HFFc6 (cell line): ENCODE data around the gene ZRANB1. TPM values are rescaled to one million over a fixed set of nuclear protein-coding genes. Genes with fewer than 3 reads are reported as not detected.

ENCODE experiments used
- DNase-seq: peaks from one replicate; pipeline ENCODE4 v3.0.0-alpha.2; 2018
- H3K27ac Mint-ChIP-seq: 2 replicates; pipeline ENCODE4 v1.8.0; 2020; ENCODE audit warnings: mild to moderate bottlenecking, mixed read lengths
- H3K27me3 Mint-ChIP-seq: 2 replicates; pipeline ENCODE4 v1.8.0; 2021; ENCODE audit warnings: mild to moderate bottlenecking, moderate library complexity, mixed read lengths; ENCODE audit not compliant: insufficient read depth
- H3K36me3 Mint-ChIP-seq: 2 replicates; pipeline ENCODE4 v1.8.0; 2021; ENCODE audit warnings: low read depth, mixed read lengths
- H3K4me1 Mint-ChIP-seq: 2 replicates; pipeline ENCODE4 v1.8.0; 2020; ENCODE audit warnings: low read depth, mixed read lengths
- H3K4me3 Mint-ChIP-seq: 2 replicates; pipeline ENCODE4 v1.8.0; 2020; ENCODE audit warnings: mild to moderate bottlenecking, moderate library complexity, mixed read lengths
- H3K9me3 Mint-ChIP-seq: 2 replicates; pipeline ENCODE4 v1.8.0; 2020; ENCODE audit warnings: mild to moderate bottlenecking, mixed read lengths
- total RNA-seq, 6 experiments: library from RNA; stranded (reverse); fragmentation: NEBNext Ultra II Directional; extraction: Animal tissue kit (Norgen Biotek cat#: 25700); gene quantifications; 2 replicates in 1 of 6; 3 replicates in 5 of 6; pipeline ENCODE4 v1.2.3, GENCODE V29; 2021
- TF ChIP-seq, protein P1 (sequence below): fragments of 200-600 bp; sonication (generic); IDR thresholded peaks from 2 replicates; pipeline ENCODE4 v1.5.0; 2021; ENCODE audit warnings: antibody characterized with exemption, mild to moderate bottlenecking

Gene ZRANB1
- total RNA-seq, 6 experiments from 2014 or later: 11.8 to 13.6 (median 12.6) TPM

DNA sequence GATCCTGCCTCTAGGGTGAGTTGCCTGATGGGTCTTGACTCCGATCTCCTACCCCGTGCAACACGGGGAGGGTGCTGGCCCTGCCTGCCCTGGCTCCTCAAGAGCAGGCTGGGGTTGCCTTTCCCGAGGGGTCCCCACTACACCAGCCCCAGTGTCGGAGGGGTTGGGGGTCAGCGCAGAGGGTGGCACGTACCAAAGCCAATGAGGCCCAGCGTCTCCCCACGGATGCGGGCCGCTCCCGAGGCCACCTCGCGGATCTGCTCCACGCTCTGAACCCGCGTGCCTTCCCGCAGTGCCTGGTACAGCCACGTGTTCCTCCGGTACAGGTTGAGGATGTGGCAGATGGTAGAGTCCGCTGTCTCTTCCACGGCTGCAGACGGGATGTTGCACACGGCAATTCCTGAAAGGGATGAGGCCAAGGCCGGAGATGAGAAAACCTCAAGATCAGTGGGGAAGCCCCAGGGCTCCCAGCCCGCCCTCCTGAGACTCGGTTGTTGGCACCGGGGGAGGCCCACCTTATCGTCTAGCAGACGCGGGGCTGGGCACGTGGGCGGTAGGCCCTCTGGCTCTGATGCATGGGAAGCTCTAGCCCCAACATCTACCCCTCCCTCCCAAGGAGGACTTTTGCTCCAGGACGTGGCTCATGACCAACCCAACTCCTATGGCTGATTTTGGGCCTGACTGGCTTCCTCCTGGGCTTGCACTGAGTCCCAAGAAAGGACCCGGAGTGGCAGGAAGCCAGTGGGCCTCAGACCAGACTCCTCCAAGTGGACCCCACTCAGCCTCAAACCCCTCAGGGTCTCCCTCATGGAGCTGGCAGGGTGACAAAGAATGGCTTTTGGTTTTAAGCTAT is 56.1 kb downstream of the ZRANB1 start:
- TF ChIP-seq, protein P1, sequence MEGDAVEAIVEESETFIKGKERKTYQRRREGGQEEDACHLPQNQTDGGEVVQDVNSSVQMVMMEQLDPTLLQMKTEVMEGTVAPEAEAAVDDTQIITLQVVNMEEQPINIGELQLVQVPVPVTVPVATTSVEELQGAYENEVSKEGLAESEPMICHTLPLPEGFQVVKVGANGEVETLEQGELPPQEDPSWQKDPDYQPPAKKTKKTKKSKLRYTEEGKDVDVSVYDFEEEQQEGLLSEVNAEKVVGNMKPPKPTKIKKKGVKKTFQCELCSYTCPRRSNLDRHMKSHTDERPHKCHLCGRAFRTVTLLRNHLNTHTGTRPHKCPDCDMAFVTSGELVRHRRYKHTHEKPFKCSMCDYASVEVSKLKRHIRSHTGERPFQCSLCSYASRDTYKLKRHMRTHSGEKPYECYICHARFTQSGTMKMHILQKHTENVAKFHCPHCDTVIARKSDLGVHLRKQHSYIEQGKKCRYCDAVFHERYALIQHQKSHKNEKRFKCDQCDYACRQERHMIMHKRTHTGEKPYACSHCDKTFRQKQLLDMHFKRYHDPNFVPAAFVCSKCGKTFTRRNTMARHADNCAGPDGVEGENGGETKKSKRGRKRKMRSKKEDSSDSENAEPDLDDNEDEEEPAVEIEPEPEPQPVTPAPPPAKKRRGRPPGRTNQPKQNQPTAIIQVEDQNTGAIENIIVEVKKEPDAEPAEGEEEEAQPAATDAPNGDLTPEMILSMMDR: no peak
- Mint-ChIP-seq H3K9me3 (no peaks in the 10 kb centered on the region), H3K4me1 (peaks cover 19% of the 10 kb centered on the region; the same call in 1 of the 2 replicates), H3K36me3 (peaks cover 23% of the 10 kb centered on the region; the same call in 1 of the 2 replicates), H3K27me3 (peaks cover 21% of the 10 kb centered on the region), H3K27ac (peak overlapping the region; percentile 8), H3K4me3 (no peak overlapping the region)
- DNase-seq: no peak

DNA sequence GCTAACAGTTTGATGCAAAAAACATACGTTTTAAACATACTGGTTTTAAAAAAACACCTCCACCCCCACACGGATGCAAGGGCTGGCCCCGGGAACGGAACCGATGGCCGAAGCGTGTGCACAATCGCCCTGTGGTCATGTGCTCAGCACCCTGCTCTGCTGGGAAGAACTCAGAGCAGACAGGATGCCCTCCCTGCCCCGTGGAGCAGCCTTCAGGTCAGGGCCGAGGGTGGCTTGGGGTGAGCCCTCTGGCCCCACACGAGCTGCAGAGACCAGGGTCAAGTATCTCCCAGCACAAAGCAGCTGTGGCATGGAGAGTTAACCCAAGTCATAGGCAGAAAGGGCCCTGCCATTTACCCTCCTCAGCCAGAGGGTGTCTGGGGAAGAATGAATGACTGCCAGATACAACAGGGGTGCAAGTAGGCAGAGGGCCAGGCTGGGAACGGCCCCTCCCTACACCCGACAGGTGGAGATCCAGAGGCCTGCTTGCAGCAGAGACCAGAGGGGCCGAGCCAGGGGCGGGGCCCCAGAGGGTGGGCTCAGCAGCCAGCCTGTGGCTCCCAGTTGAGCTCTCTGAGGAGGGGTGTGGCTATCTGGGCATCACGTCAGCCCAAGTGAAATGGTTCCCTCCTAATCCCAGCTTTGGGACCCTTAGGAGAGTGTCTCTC is 56.8 kb downstream of the ZRANB1 start:
- Mint-ChIP-seq H3K9me3 (no peaks in the 10 kb centered on the region), H3K36me3 (peaks cover 19% of the 10 kb centered on the region; the same call in 1 of the 2 replicates), H3K27me3 (peaks cover 21% of the 10 kb centered on the region), H3K4me3 (no peak overlapping the region), H3K27ac (no peak overlapping the region), H3K4me1 (peaks cover 19% of the 10 kb centered on the region; the same call in 1 of the 2 replicates)
- TF ChIP-seq, protein P1: no peak
- DNase-seq: no peak

DNA sequence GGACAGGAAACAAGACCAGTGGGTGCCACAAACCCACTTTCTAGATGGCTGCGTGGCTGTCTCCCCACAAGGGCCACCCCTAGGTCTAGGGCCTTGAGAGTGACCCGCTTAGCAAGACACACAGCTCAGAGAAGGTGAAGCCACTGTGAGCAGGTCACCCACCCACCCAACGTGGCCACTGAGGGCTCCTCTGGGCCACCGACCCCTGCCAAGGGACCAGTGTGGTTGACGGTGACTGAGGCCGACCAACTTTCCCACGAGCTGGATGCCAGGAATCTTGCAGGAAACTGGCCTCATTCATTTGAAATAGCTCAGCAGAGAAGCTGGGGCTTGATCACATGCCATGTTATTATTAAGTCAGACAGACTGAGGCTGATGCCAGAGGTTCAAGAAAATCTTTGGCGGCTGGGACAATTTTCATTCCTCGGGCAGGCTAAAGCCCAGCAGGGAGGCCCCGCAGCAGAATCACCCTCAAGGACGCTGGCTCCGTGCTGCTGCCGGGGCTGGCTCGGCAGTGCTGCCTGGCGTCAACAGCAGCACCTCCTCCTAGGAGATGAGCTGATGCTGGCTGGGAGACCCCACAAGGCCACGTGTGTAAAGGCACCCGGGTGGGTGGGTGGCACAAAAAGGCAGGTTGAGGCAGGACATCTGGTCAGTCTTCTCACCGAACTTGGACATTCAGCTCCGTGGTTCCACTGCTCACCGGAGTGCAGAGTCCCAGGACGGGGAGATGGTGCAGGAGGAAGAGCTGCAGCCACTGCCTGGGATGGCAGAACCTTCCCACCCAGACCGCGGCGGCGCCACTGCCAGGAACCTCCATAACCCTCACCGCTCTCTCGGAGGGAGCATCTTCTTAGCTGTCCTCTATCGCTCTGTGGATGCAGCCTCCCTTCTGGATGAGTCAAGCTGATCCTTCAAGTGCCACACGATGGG is 57.8 kb downstream of the ZRANB1 start:
- Mint-ChIP-seq H3K9me3 (no peaks in the 10 kb centered on the region), H3K4me1 (peaks cover 19% of the 10 kb centered on the region; the same call in 1 of the 2 replicates), H3K4me3 (no peak overlapping the region), H3K27ac (peak overlapping the region; percentile 69), H3K27me3 (peaks cover 13% of the 10 kb centered on the region), H3K36me3 (peaks cover 15% of the 10 kb centered on the region; the same call in 1 of the 2 replicates)
- TF ChIP-seq, protein P1: no peak
- DNase-seq: peak; percentile 42

DNA sequence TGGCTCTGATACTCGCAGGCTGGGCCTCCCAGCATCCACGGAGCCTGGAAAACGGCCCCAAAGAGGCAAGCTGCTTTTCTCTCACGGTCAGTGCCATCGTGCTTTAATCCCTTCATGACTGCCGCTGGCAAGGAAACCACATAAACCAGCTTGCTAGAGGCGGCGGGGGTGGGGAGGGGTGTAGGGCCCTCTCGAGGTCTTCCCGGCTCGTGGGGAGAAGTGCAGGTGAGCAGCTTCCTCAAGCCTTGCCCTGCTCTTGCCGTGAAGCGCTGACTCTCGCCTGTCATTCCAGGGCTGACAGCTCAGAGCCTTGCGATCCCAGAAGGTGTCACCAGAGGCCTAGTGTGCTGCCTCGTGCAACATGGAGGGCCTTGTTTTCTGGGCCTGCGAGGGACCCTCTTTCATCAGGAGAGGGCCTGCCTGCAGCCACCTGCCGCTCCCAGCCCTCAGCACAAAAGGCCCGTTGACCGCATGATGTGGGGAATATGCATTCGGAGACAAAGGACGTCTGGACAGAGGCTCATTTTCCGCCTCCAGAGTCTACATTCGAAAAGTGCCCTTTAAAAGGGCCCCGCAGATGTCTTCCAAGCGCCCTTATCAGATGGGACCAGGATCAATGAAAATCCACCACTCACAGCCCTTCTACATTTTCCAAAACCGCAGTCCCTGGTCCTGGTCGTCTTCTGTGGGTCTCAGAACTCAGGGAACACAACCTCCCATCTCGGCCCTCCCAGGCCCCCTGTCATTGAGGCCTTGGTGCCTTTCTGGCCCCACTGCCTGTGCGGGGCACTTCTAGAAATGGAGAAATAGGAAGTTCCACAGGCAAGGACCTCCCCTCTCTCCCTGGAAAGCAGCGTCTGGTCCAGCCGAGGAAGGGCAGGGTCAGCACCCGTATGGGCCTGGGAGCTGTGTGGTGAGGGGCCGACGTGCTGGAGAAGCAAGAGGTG is 58.7 kb downstream of the ZRANB1 start:
- TF ChIP-seq, protein P1: no peak
- H3K27me3 Mint-ChIP-seq: peaks cover 13% of the 10 kb centered on the region

More for the DNA sequence above, 58.7 kb downstream of the ZRANB1 start:
- peaks cover 19% of the 10 kb centered on the region; the same call in 1 of the 2 replicates for H3K4me1 Mint-ChIP-seq
- DNase-seq: no peak
- H3K27ac Mint-ChIP-seq: peak overlapping the region; percentile 42
- H3K4me3 Mint-ChIP-seq: no peak overlapping the region
- peaks cover 15% of the 10 kb centered on the region; the same call in 1 of the 2 replicates for H3K36me3 Mint-ChIP-seq
- H3K9me3 Mint-ChIP-seq: no peaks in the 10 kb centered on the region
